Ovary (tissue), 3 donors: ENCODE measurements around the gene RNF151.

ENCODE experiments used
- CTCF ChIP-seq, 3 donors: fragments of 450-650 bp in 2 of 3; fragments of 200-600 bp in 1 of 3; IDR thresholded peaks; one replicate each; pipeline versions ENCODE4 v1.5.1 to v1.8.0; 2016 to 2022; ENCODE audit warnings: antibody characterized with exemption in 3 of 3, mild to moderate bottlenecking in 1 of 3
- POLR2A ChIP-seq: fragments of 450-650 bp; IDR thresholded peaks from one replicate; pipeline ENCODE4 v1.6.1; 2017; ENCODE audit warnings: antibody characterized with exemption, mild to moderate bottlenecking, moderate library complexity
- donor health status: DM: no; HTN: no; CAD: no.

- TF ChIP-seq CTCF (IDR thresholded peaks at IDR 0.05) (no peak), POLR2A (no peak)
Measured at GRCh38 chr16:2002406-2003230, 36.0 kb downstream of the RNF151 start.
